ENCODE data around the gene HRNR.
"Not testable (repeated sequence)": the region's sequence is repeated elsewhere in the genome, so short reads cannot be mapped to it uniquely, and the experiment has no call there.

GRCh38 chr1:152214911-152215310, 9.1 kb downstream of the HRNR start:
- TF ChIP-seq, protein P1, sequence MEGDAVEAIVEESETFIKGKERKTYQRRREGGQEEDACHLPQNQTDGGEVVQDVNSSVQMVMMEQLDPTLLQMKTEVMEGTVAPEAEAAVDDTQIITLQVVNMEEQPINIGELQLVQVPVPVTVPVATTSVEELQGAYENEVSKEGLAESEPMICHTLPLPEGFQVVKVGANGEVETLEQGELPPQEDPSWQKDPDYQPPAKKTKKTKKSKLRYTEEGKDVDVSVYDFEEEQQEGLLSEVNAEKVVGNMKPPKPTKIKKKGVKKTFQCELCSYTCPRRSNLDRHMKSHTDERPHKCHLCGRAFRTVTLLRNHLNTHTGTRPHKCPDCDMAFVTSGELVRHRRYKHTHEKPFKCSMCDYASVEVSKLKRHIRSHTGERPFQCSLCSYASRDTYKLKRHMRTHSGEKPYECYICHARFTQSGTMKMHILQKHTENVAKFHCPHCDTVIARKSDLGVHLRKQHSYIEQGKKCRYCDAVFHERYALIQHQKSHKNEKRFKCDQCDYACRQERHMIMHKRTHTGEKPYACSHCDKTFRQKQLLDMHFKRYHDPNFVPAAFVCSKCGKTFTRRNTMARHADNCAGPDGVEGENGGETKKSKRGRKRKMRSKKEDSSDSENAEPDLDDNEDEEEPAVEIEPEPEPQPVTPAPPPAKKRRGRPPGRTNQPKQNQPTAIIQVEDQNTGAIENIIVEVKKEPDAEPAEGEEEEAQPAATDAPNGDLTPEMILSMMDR (conservative IDR thresholded peaks at IDR 0.05 in 1 of 2, IDR thresholded peaks at IDR 0.05 in 1 of 2; ENCODE audit: extremely low read depth in 1 of 2, insufficient read depth in 1 of 2, low read depth in 1 of 2, low read length in 2 of 2), result not testable (repeated sequence)
- not testable (repeated sequence) for TF ChIP-seq EZH2 (IDR thresholded peaks at IDR 0.05; ENCODE audit: borderline replicate concordance, low read length)
